GM21526 (cell line): ENCODE data around the gene RNF145.
A peak's percentile ranks its signal among the peaks of the same experiment; 100 is the strongest.
"Not testable (repeated sequence)": the region's sequence is repeated elsewhere in the genome, so short reads cannot be mapped to it uniquely, and the experiment has no call there.

Source experiments
- ATAC-seq: cut with Tn5 transposase; IDR thresholded peaks from one replicate; pipeline ENCODE4 v1.9.1; 2021; ENCODE audit warnings: moderate library complexity; ENCODE audit not compliant: unreplicated experiment, low FRiP score

Gene RNF145

DNA sequence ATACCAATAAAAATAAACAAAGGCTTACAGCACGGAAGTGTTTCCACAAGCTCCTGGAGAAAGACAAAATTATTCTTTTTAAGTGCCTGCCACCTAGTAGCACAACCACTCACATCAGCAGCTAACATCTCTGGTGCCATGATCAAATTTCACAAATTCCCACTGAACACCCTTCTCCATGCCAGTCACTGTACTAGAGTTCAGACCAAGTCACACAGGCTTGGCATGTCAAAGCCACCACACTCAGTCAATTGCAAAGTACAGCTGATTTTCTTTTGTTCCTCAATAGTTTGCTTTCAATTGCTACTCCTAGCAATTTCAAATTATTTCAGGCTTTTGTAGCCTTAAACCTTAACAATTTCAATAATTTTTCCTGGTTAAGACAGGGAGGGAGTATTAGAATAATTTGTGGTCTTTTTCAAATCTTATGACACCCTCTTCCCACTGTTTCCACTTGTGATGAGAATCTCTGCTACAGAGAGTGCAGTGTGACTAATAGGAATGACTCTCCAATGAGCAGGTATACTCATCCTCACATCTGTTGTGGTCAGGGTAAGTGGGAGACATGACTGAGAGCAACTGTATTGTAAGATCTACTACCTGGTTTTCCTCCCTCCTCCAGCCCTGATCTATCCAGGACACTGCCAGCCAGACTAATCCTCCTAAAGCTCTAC, 46.2 kb downstream of the RNF145 start:
- no peak for ATAC-seq

DNA sequence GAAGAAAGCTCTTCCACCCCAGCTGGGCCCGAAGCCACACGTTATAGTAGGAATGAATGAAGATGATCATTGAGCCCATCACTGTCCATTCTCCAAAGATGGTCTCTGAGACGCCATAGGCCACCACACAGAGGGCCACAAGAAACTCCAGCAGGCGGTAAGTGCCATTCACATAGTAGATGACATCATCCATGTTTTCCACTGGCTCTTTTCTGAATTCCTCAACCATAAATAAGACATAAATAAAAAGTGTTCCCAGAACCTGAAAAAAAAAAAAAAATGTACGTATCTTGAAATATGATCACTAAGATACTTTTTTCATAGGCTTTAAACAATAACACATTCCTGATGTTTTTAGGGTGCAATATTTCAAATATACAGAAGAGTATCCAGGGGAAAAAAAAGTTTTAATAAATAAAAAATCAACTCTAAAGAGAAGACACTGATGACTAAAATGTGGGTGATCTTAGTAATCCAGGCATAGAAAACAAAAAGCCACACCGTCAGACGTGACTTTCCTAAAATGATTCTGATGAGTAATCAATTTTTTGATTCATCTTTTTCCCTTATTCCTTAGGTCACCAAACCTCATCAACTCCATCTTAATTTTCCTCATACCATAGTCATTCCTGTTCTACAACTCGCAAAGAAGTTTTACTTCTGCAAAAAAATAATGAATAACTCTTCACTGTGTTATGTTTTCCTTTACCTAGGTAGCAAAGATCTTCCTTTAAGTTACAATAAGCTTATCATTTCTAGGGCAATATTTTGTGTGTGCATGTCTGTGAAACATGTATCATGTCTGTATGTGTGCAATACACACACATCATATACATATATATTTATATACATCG, 47.8 kb downstream of the RNF145 start:
- ATAC-seq, result no peak

DNA sequence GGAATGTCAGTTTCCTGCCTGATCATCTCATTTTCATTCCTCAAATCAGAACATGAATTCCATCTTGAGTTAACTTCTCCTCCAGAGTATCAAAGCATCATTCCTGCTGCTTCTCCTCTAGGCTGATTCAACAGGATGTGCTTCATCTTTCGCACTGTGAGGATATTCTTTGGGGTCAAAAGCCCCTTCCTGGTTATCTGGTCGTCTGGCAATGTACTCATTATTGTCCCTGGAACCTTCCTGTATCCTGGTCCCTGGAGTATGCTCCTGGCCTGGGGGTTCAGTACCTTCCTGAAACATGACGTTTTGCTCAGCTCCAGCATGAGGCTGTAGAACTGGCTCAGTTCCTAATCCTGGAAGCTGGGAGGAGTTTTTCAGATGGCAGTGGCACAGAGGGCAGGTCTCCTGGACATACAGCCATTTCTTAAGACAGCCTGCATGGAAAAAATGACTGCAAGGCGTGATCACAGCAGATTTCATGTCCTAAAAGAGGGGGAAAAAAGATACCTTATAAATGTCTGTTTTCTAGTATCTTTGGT, 50.7 kb downstream of the RNF145 start:
- ATAC-seq, result not testable (repeated sequence)

DNA sequence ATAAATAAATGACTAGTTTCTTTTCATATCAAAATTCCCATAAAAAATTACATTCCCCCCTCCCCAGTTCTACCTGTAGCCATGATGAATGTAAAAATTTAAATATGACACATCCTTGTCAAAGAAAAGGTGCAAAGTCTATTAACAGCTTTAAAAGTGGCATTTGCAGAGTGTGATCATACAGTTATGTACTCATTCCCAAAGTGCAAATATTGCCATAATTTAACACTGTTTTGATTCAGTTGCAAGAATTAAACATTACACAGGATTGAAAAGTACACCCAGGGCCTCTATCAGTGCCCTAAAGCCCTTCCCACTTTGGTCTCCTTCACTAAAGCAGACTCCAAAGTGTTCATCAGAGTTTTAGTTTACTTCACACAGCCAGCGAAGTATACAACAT, 51.8 kb downstream of the RNF145 start:
- no peak for ATAC-seq

DNA sequence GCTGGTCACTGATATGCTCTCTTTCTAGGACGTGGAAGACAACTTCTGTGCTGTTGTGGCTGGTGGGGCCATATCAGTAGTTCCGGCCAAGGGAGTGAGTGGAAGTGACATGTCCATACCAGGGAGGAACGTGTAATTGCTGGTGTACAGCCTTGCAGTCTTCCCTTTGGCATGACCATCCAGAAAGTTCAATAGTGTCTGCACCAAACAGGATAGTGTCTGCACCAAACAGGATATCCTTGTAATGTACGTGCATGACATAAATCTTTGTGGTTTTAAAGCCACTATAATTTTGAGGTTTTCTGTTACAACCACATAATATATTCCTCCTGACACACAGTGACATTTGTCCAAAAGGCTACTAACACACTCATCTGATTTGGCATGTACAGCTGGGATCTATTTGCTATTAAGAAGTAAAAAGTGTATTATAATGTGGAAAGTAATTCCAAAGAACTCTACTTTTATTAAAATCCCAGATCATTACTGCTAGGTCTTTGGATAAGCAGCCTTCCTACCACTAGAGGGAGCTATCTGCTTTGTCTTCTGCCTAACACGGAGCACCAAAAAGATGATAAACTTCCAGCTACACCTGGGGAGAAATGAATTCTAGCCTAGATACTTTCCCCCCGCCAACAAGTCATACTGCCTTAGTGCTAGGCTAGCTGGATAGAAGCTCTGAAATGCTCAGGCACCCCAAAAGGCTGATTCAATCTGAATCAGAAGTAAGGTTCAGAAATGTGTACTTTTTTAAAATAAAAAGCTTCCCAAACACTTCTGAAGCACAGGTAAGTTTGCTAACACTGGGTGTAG, 52.7 kb downstream of the RNF145 start:
- ATAC-seq, result peak; percentile 66

DNA sequence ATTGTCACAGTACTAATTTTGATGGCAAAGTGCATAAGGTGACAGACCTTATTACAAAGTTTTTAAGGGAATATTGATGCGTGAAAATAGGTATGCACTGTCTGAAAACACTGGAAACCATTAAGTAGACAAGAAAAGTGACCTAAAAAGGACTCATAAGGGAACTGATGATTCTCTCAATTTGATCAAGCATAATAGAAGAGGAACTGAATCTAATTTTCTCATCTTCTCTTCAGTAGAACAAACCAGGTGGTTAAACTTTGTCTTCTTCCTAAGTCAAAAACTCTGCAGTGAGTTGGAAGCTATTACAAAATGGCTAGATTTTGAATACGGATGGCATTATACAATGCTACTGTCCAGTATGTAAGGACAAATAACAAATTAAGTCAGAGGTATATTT, 53.4 kb downstream of the RNF145 start:
- no peak for ATAC-seq

DNA sequence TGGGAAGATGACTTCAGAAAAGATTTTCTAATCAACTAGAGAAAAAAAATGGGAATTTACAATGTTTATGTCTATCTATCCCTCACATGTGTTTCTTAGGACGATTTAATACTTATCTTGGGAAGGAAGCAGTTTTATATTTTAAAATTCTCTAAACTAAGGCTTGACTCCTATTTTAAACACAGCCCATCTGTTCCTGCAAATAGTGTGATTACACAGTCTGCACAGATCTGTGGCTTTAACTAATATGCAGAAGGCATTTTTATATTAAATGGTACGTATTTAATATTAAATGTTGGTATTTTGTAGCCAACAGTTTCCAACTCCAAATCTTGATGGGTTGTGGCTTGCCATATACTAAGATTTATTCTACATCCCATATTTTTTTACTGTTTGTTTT, 56.5 kb downstream of the RNF145 start:
- no peak for ATAC-seq

DNA sequence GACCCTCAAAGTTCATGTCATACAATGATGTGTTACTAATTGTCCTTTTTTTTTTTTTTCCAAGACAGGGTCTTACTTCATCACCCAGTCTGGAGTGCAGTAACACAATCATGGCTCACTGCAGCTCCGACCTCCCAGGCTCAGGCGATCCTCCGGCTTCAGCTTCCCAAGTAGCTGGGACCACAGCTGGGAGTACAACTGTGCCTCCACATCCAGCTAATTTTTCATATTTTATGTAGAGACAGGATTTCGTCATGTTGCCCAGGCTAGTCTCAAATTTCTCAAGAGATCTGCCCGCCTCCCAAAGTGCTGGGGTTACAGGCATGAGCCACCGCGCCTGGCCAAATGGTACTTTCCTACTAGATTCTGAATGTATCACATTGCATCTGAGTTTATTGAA, 60.3 kb downstream of the RNF145 start:
- ATAC-seq, result no peak

DNA sequence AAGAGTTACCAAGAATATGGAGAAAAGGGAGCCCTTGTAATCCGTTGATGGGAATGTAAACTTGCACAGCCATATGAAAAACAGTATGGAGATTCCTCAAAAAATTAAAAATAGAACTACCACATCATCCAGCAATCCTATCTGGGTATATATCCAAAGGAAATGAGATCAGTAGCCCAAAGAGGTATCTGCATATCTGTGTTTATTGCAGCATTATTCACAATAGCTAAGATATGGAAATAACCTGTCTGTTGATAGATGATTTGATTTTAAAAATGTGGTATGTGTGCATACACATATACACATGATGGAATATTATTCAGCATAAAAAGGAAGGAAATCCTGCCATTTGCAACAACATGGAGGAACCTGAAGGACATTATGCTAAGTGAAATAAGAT, 61.4 kb downstream of the RNF145 start:
- ATAC-seq, result no peak

DNA sequence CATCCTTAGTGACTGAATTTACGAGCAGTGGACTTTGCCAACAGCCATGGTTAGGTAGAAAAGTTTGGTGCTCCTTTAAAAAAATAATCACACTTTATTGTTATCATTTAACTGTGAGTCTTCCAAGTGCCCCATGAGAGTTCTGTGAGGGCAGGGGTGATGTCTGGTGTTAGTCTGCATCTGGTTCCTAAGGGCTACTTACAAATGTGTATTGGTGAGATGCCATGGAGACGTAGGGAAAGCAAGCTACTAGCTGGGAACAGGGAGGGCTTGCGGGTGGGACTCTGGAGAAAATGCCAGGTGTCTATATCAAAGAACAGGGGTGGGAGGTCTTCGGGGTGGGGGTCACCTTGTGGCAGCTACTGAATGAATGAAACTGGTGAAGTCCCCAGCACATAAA, 62.5 kb downstream of the RNF145 start:
- no peak for ATAC-seq

DNA sequence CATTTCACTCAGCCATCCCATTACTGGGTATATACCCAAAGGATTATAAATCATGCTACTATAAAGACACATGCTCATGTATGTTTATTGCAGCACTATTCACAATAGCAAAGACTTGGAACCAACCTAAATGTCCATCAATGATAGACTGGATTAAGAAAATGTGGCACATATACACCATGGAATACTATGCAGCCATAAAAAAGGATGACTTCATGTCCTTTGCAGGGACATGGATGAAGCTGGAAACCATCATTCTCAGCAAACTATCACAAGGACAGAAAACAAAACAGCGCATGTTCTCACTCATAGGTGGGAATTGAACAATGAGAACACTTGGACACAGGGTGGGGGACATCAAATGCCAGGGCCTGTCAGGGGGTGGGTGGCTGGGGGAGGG, 64.2 kb downstream of the RNF145 start:
- ATAC-seq, result not testable (repeated sequence)

DNA sequence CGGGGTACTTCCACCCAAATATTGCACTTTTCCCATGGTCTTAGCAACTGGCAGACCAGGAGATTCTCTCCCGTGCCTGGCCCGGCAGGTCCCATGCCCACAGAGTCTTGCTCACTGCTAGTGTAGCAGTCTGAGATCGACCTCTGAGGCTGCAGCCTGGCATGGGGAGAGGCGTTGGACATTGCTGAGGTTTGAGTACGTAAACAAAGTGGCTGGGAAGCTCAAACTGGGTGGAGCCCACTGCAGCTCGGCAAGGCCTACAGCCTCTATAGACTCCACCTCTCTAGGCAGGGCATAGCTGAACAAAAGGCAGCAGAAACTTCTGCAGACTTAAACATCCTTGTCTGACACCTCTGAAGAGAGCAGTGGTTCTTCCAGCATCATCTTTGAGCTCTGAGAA, 69.6 kb downstream of the RNF145 start:
- no peak for ATAC-seq

DNA sequence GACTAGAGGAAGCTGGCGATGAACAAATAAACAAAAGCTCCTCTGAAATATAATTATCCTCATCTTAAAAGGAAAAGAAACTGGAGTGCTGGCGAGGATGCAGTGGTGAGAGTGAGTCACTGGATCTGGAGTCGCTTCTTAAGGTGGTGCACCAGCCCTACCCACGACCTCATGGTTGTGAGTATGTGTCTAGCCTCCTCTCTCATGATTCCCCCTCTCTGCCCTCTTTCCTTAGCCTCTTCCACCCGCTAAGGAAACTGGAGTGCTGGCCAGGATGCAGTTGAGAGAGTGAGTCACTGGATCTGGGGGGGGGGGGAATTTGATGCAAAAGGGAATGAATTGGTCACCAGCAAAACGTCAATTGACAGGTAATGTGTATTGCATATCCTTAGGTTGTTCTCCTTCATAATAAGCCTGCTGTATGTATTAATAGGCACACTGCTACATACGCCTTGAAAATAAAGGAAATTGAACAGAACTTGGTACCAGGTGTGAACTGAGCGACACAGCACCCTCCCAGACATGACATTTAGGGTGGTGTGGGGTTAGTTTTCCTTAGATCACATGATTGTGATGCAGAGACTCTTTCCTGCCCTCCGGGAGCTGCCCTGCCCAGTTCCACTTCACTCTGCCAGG, 73.3 kb downstream of the RNF145 start:
- no peak for ATAC-seq

DNA sequence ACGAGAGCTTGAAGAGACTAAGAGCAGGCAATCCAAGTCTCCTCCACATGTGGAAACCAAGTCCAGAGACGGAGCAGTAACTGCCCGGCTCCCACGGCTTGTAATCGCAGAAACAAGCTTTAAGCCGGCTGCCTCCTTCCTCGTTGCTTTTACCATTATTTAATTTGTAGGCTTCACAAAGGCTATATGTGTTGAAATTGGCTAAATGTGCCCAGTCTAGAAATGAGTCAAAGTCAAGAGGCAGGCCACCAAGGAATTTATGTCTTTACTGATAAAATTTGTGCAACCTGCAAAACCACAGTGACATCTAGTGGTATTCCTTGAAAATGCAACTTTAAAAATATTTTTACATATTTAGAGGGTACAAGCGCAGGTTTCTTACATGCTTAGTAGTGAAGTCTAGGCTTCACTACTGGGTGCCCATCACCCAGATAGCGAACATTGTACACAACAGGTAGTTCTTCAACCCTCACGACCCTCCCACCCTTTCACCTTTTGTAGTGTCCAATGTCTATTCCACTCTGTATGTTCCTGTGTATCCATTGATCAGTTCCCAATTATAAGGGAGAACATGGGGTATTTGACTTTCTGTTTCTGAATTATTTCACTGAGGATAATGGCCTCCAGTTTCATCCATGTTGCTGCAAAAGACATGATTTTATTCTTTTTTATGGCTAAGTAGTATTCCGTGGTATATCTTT, 76.2 kb downstream of the RNF145 start:
- ATAC-seq, result no peak

DNA sequence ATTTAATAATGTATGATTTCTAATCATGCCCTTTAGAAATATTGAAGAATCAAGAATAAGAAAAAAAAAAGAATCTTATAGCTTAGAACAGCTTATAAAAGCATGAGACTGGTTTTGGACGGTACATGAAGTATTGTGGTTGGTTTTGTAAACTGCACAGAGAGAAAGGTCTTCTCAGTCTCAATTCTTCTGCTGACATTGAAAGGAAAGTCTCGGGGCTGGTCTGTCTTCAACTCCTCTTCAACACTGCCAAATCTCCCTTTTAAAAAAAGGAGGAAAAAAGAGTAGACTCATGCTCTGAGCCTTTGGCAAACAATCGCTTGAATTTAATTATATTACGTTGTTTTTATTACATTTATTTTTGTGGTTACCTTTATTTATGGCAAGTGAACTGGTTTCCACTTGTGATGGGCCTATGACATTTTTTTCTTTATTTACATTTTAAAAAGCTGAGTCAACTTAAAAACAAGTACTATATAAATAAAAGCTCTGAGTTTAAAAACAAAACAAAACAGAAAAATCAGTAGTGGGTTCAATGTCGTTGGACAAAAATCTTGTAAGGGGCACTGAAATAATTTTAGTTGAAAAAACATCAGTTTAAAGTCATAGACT, 76.8 kb downstream of the RNF145 start:
- no peak for ATAC-seq

DNA sequence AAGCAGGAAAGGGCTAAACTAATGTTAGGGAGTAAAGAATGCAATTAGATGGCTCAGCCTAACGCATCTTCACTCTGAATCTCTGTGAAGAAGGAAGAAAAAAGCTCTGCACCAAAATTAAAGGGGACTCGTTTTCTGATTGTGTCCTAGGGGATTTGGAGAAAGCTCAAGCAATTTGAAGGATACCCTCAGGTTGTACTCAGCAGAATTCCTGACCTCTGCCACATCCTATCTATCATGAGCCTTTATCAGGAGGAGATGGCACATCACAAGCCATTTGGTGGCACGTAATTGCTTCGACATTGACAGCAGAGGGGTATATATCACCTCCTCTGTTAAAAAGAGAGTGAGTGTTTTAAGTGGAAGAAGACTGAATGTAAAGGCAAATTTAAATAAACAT, 77.4 kb downstream of the RNF145 start:
- ATAC-seq, result no peak

DNA sequence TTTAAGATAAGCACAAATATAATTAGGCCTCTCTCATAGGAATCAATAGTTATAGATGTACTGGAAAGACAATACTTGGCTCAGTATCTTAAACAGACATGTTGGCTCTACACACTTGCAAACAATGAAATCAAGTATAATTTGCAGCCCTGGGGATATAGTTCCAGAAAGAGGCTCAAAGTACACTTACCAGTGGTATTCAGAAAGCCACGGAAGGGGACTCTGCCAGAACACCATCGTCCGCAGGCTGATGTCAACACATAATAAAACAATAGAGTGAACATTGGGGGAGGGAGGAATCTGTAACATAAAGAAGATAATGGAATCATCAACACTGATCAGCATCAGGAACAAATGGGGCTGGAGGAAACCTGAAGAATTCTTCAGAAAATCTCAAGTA, 78.5 kb downstream of the RNF145 start:
- ATAC-seq, result no peak

DNA sequence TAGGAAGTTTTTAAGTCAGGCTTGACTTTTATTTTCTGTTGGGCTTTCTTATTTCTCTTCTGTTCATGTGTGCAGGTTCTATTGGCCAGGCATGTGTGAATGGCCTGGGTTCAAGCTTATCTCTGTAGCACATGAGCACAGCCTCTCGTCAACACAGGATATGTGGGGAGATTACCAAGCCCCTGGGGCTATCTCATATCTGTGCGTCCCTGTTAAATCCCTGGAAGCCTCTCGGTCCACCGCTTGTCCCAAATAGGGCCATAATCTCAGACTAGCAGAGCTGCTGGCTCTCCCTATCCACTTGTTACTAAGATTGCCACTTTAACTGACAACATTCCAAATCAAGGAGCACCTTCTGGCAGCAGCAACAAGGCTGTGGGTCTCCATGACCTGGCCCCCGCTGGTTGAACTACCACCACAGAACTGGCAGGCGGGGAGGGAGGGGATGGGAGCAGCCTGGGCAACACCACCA, 81.2 kb downstream of the RNF145 start:
- no peak for ATAC-seq

DNA sequence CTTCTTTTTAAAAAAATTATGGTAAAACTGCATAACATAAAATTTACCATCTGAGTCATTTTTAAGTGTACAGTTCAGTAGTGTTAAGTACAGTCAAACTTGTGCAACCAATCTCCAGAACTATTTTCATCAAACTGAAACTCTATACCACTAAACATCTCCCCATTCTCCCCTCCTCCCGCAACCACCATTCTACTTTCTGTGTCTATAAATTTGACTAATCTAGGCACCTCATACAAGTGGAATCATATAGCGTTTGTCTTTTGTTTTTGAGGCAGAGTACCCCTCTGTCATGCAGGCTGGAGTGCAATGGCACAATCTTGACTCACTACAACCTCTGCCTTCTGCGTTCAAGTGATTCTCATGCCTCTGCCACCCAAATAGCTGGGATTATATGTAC, 85.7 kb downstream of the RNF145 start:
- ATAC-seq, result no peak
